HG02943 (cell line): ENCODE data around the gene SKP2.
"Not testable (repeated sequence)": the region's sequence is repeated elsewhere in the genome, so short reads cannot be mapped to it uniquely, and the experiment has no call there.

ENCODE experiments used
- ATAC-seq: cut with Tn5 transposase; IDR thresholded peaks from one replicate; pipeline ENCODE4 v1.9.1; 2021; ENCODE audit warnings: mild to moderate bottlenecking, low read depth, moderate library complexity; ENCODE audit not compliant: unreplicated experiment

The SKP2 gene

GRCh38 chr5:36151434-36152323 is at the start of gene SKP2, which contains the start of gene LMBRD2:
Gene SKP2 (plus strand): TSS chr5:36152111. CDS start chr5:36152263, 152 bp downstream.
Gene LMBRD2 (minus strand): TSS chr5:36151887. CDS start chr5:36143349, 8,538 bp downstream.
- ATAC-seq = peak; percentile 99

DNA sequence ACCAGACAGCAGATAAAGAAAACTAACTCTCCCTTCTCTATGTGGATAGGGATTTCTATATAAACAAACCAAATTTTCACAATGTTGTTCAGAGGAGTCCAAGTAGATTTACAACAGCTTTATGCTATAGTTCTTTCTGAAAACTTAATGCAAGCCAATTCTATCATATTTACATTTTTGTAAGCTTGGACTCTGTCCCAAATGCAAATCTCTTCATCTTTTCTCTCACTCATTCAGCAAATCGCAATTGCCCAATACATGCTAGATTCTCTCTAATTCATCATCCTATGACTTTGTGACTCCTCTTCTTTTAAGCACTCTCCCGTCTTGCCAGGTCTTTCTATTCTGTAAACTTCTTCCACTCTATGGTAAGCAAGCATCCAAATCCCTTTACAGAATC is 46.1 kb upstream of the SKP2 start:
- ATAC-seq = no peak

- no peak for ATAC-seq
Measured at GRCh38 chr5:36108758-36109460, 43.0 kb upstream of the SKP2 start.

DNA sequence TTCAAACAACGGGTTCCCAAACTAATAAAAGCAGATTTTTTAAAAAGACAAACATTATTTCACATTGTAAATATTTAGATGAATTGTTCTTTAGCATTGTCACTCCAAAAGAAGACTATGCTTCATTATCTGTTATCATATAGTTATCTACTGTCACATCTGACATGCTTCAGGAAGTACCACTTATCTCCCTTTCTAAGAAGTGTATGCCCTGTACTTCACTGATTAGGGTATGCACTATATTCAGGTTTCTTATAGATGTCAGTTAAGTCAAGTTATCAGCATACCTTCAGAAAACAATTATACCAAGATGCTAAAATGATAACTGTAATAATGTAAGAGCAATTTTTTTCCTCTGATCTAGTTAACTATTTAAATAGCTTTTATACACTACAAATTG is 40.7 kb upstream of the SKP2 start:
- no peak for ATAC-seq

- ATAC-seq = no peak
Measured at GRCh38 chr5:36125868-36126267, 26.0 kb upstream of the SKP2 start.

GRCh38 chr5:36128795-36129194 is 23.1 kb upstream of the SKP2 start:
- ATAC-seq = no peak

- ATAC-seq = not testable (repeated sequence)
Measured at GRCh38 chr5:36129666-36130065, 22.2 kb upstream of the SKP2 start.

- ATAC-seq = not testable (repeated sequence)
Measured at GRCh38 chr5:36133009-36133408, 18.9 kb upstream of the SKP2 start.

DNA sequence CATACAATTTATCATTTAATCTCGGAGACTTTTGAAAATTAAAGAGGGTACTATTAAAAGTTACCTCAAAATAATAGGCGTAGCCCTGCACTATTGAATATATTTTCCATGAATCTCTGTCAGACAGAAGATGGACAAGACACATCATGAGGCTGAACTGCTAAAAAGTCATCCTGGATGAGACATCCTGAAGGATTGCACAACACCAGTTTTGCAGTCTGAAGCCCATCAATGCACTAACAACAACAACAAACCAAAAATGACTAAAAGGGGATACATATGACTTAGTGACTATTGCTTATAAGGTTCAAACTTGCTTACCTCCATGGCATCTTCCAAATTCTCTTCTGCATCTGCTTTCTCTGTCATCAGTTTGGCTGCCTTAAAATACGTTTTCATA is 15.9 kb upstream of the SKP2 start:
- ATAC-seq = no peak

GRCh38 chr5:36136581-36136980 is 15.3 kb upstream of the SKP2 start:
- no peak for ATAC-seq

- no peak for ATAC-seq
Measured at GRCh38 chr5:36138900-36139683, 12.8 kb upstream of the SKP2 start.

GRCh38 chr5:36145311-36145710 is 6.6 kb upstream of the SKP2 start:
- no peak for ATAC-seq

DNA sequence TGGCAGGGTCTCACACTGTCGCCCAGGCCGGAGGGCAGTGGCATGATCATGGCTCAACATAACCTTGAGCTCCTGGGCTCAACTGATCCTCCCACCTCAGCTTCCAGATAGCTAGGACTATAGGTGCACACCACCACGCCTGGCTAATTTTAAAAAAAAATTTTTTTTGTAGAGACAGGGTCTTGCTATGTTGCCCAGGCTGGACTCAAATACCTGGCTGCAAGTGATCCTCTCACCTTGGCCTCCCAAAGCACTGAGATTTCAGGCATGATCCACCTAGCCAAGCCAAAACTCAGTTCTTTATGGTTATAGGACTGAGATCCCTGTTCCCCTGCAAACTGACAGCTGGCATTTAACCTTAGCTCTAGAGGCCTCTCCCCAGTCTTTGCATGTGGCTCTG is 5.5 kb upstream of the SKP2 start:
- no peak for ATAC-seq

GRCh38 chr5:36147681-36148080 is 4.2 kb upstream of the SKP2 start:
- no peak for ATAC-seq

- ATAC-seq = peak; percentile 20
Measured at GRCh38 chr5:36150676-36151433, 1.1 kb upstream of the SKP2 start.

DNA sequence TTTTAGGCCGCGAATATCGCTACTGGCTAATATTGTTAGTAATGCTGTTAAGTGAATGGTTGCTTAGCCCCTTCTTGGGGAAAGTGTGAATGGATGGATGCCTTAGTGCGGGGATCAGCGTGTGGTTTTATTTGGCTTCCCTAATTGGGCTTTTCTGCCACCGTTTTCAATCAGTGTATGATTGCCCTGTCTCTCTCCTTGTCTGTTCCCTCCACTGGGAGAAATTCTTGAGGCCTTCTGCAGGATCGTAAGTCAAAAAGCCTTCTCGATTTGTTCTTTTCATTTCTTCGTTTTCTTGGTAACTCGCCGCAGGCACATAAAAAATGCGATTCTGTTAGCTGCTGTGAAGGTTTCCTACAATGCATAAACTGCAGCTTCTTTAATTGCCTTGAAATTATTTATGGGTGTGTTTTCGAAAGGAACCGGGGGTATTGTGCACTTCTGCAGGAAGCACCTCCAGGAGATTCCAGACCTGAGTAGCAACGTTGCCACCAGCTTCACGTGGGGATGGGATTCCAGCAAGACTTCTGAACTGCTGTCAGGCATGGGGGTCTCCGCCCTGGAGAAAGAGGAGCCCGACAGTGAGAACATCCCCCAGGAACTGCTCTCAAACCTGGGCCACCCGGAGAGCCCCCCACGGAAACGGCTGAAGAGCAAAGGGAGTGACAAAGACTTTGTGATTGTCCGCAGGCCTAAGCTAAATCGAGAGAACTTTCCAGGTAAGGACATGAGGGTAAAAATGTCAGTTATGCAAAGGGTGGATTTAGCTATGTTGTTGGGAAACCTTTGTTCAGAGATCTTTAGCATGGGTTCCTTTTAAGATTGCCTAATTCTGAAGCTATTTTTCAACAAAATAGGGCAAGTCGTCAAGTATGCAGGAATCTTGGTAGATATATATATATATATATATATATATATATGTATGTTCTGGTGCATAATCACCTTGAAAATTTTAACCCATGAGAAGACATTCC is 700 bp downstream of the SKP2 start:
- ATAC-seq = peak; percentile 1

DNA sequence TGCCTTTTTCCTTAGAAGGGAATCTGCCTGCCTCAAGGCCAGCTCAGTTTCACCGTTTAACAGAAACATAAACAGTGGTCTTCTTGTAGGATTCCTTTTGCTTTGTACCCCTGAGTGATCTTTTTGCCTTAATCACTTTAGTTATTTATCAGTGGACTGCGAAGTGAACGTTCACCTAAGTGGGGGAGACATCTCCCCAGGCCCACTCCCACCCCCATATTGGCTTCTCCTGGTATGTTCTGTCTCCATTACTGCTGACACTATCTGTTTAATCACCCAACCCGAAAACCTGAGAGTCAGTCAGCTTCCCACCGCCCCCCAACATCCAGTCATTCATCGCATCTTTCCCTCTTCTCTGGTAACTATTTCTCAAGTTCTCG is 1.4 kb downstream of the SKP2 start:
- ATAC-seq = no peak

DNA sequence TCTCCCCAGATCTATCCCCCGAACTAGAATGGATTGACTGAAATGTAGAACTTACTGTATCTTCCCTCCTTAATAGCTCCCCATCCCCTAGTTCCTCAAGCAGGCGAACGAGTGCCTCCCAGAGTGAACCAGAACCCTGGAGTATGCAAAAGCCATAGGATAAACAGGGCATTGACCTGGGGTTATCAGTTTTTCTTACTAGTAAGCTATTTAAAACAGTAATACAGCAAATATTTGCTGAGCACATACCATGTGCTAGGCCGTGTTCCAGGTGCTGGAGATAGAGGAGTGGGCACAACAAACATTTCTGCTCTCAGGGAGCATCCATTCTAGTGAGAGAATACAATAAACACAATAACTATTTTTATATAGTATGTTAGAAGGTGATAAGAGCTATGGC is 1.8 kb downstream of the SKP2 start:
- no peak for ATAC-seq

DNA sequence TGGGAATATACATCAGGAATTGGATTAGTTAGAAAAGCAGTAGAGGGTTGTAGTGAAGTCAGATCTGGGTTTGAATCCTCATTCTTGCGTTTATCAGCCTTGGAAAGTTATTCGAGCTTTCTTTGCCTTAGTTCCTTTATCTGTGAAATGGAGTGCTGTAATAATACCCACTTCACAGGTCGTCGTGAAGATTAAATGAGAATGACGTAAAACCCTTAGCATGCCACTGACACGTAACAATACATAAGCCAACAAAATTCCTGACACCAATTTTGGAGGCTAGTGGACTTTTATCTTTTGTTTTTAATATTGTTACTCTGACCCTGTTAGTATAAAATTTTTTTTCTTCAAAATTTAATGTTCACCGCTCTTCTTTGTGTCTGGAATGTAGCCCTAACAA is 3.4 kb downstream of the SKP2 start:
- no peak for ATAC-seq
